GM12864 (cell line): ENCODE data around the gene COMMD9.

ENCODE experiments used
- DNase-seq: peaks from one replicate; pipeline ENCODE4 v3.0.0-alpha.2; 2011; ENCODE audit warnings: low read depth
- H3K4me3 ChIP-seq: 2 replicates; pipeline ENCODE4 v1.5.1; 2011; ENCODE audit warnings: mild to moderate bottlenecking, low read depth, low read length, control low read depth
- TF ChIP-seq, protein P1 (sequence below): IDR thresholded peaks from 2 replicates; pipeline ENCODE4 v1.5.1; 2011; ENCODE audit warnings: low read depth, mild to moderate bottlenecking, moderate library complexity, low read length, control low read depth, inconsistent platforms; ENCODE audit errors: missing control alignments

COMMD9 gene

DNA sequence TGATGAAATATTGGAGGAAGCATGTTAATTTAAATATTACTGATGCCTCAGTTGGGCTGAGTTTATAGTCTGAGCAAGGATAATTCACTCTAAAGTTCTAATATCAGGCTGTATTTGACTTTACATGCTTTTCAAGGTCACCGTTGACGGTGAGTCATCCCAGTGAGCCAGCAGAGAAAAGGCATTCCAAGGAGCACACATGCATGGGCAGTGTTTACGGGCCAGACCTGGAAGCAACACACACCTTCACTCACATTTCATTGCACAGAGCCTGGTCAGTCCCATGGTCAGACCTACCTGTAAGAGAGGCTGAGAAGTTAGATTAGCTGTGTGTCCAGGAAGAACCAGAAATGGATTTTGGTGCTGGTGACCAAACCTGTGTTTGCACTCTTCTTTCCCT lies 53.5 kb downstream of the COMMD9 start:
- DNase-seq: no peak
- TF ChIP-seq, protein P1, sequence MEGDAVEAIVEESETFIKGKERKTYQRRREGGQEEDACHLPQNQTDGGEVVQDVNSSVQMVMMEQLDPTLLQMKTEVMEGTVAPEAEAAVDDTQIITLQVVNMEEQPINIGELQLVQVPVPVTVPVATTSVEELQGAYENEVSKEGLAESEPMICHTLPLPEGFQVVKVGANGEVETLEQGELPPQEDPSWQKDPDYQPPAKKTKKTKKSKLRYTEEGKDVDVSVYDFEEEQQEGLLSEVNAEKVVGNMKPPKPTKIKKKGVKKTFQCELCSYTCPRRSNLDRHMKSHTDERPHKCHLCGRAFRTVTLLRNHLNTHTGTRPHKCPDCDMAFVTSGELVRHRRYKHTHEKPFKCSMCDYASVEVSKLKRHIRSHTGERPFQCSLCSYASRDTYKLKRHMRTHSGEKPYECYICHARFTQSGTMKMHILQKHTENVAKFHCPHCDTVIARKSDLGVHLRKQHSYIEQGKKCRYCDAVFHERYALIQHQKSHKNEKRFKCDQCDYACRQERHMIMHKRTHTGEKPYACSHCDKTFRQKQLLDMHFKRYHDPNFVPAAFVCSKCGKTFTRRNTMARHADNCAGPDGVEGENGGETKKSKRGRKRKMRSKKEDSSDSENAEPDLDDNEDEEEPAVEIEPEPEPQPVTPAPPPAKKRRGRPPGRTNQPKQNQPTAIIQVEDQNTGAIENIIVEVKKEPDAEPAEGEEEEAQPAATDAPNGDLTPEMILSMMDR: no peak
- no peak overlapping the region for H3K4me3 ChIP-seq

DNA sequence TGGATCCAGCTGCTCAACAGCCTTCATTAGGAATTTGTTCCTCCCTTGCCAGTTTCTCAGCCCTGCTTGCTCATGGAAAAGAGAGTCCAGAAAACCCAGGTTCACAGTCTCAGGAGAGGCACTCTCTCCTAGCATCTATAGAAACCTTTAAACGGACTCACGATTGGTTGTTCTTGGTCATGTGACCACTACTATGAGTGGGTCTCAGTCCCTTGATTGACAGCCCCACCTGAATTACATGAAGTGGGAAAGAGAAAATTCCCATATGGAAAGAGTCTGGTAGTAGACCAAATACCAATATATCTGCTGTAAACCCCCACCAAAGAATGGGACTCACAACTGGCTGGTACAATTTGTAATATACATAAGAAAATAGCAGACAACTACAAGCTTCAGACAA lies 54.4 kb downstream of the COMMD9 start:
- no peak for DNase-seq
- H3K4me3 ChIP-seq: no peak overlapping the region
- TF ChIP-seq, protein P1: no peak

DNA sequence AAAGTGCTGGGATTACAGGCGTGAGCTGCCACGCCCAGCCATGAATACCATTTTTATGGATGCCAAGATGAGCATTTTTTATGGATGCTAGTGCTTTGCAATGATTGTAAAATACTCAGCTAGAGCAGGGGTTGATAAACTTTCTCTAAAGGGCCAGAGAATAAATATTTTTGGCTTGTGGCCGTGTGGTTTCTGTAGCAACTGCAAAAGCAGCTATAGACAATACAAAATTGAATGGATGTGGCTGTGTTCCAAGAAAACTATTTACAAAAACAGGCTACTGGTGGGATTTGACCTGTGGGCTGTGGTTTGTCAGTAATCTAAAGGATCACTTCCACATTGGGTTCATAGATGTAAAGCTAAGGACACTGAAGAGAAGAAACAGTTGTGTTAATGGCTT lies 56.0 kb downstream of the COMMD9 start:
- TF ChIP-seq, protein P1: no peak
- DNase-seq: no peak
- no peak overlapping the region for H3K4me3 ChIP-seq

DNA sequence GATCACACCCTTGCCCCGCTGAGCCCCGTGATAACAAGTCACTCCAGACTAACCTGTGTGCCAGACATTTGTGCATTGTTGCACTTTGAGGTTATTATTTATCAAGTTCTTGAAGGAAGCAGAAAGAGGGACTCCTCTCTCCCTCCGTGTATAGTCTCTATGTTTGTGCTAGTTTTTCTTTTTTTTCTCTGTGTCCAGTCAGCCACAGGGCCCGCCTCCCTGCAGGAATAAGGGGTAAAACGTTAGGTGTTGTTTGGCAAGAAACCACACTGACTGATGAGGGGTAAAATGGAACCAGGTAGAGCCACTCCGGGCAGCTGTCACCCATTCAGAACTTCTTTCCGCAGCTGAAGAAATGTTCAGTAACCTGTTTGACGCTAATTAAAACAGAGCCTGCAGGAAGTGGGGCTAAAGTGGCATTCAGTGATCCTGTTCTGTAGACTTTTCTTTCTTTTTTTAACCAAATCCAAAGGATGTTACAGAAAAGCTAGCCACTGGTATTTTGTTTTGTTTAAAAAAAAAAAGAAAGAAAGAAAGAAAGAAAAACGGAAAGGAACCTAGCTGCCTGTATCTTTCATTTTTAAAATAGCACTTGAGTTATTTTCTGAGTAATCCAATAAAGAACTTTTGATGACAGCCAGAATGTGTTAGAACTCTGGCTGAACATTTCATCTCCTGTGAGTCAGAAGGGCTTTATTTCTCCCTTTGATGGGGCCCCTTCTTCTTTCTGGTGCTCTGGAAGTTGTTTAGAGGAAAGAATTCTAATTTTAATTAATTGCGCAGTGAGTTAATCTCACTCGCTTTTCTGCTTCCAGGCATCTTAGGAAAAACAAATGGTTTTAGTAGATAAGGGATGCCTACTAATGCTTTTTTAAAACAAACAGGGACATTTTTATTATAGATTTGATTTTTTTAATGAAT lies 58.2 kb downstream of the COMMD9 start:
- TF ChIP-seq, protein P1: no peak
- no peak for DNase-seq
- no peak overlapping the region for H3K4me3 ChIP-seq

DNA sequence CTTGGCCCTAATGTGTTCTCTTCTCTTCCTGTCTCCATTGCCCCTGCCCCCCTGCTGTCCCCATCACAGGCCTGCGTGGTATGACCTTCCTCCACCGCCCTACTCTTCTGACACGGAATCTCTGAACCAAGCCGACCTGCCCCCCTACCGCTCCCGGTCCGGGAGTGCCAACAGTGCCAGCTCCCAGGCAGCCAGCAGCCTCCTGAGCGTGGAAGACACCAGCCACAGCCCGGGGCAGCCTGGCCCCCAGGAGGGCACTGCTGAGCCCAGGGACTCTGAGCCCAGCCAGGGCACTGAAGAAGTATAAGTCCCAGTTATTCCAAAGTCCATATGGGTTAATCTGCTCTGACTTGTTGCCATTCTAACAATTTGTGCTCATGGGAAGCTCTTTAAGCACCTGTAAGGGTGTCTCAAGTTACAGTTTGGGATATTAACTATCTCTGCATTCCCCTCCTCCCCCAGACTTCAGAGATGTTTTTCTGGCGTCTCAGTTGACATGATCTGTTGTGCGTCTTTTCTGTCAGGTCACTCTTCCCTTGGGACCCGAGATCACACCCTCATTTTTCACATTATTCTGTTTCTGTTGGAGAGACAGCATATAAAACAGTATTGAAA lies 60.0 kb downstream of the COMMD9 start:
- TF ChIP-seq, protein P1: no peak
- no peak overlapping the region for H3K4me3 ChIP-seq
- DNase-seq: no peak

DNA sequence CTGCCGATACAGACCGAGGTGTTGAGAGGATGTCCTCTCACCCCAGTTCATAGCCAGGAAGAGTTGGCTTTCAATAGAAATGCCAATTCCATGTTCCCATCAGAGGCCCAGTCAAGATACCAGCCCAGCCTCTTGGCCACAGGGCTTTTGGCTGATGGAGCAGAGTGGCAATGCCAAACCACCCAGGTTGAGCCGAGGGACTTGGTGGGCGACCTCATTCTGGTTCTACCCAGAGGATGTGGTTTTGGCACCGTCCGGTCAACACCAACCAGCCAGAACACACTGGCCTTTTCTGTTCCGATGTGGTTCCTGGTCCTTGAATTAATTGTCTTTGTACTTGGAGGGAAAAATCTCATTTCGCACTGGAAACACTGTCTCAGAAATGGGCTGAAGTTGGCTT lies 60.5 kb downstream of the COMMD9 start:
- DNase-seq: no peak
- TF ChIP-seq, protein P1: no peak
- H3K4me3 ChIP-seq: no peak overlapping the region

DNA sequence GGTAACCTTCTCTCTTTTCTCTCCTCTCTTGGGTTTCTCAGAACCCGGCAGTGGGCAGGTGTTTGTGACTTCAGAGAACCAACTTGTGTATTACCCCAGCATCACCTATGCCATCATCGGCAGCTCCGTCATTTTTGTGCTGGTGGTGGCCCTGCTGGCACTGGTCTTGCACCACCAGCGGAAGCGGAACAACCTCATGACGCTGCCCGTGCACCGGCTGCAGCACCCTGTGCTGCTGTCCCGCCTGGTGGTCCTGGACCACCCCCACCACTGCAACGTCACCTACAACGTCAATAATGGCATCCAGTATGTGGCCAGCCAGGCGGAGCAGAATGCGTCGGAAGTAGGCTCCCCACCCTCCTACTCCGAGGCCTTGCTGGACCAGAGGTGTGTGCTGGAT lies 62.2 kb downstream of the COMMD9 start:
- no peak overlapping the region for H3K4me3 ChIP-seq
- DNase-seq: no peak
- TF ChIP-seq, protein P1: no peak
